NCI-H2171 (cell line): ENCODE data around the gene UBTF.

Source experiments
- DNase-seq: peaks from one replicate; lab custom pipeline; 2025; lab: John Stamatoyannopoulos, UW

The UBTF gene

DNA sequence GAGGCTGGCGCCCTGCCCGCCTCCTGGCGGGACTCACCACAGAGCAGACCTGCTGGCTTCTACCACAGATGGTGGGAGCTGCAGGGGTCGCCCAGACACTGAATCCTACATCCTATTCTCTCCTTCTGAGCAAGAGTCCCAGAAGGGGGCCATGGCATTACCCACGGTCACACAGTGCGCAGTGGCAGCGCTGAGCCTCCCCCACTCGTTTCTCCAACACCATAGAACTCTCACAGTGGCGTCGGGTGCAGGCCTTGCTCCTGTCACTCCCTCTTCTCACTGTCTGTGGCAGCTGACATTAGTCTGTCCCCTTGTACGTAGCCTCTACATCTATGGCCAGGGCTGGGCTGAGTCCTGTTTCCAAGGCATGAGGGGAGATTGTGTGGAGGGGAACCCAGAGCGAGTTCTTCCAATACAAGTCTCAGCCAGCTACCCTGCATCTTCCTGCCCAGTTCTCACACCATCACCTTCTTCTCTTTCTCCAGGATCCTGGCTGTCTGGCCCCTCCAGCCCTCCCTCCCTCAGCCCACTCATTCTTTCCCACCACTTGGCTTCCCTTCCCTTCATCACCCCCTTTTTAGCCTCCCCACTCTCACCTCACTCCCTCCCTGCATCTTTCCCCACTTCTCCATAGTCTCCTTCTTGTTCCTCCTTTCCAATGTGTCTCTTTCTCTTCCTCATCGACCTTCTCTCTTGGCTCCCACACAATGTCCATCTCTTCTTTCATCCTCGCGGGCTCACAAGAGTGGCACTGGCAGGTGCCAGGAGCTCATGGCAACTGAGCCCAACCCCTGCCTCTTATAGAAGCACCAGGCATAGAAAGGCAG lies 5.9 kb downstream of the UBTF start:
- no peak for DNase-seq

DNA sequence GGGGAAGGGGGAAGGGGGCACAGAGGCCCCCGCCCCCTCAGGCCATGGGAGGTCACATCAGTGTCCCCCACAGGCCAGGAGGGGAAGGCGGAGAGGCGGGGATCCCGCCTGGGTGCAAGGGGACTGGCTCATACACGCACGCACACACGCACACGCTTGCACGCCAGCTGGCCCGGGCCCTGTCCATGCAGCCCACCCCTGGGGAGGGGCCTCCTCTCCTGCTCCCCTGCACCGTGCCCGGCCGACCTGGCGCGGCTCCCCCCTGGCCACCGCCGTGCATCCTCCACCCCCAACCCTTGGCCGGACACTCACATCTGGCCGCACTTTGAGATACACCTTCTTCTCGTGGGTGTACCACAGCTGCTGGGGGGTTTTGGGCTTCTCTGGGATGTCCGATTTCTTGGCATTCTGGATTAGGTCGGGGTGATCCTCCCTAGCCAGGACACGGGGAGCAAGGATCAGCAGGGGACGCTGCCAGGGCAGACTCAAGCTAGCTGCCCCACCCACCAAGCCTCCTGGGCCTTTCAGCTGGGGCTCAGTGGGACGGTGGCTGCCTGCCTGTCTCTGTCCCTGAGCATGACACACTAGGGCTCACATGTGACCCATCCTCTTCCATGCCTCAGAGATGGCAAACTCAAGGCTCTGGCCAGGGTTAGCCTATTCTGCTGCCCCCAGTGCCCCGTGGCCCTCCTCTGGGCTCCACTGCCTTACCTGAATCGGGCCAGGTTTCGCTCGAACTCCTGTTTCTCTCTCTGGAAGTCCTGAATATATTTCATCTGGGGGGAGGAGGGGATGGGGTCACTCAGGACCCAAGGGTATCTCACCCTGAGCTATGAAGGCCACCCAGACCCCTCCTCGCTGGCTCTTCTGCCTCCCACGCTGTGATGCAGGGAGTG lies 6.7 kb downstream of the UBTF start:
- DNase-seq = no peak

DNA sequence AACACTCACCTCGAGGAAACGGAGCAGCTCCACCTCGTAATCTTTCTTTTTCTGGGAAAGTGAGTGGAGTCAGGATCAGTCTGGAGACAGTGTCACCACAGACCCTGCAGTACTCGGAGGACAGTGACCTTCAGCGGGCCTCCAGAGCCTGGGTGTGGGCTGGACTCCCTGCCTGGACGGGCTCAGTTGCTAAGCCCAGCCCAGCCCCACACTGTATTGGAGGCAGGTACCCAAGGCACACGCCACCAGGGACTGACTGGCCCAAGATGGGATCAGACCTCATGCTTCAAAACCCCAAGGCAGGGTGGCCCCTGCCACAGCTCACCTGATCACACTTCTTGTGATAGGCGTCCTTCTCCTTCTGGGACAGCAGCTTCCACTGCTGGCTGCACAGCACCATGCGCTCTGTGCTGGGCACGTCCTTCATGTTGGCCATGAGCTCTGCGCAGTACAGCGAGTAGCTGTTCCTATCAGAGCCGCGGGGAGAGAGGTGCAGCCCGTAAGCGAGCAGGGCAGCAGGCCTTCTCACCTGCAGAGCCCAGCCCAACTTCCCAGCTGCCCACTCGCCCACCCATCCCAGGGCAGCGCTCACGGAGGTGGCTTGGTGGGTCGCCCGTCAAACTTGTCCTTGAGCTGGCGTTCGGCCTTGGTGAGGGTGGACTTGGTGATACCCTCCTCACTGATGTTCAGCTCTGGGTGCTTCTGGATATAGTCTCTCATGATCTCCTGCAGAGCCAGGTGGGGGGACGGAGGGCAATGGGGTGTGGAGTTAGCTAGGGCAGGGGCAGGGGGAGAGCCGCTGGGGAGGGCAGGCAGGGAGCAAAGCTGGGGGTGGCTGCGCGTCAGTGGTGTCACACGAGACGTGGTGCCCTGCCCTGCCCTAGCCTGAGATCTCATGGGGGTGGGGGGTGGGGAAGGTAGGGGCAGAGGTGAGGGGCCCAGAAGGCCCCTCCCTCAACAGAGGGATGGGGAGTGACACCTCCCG lies 7.9 kb downstream of the UBTF start:
- DNase-seq = no peak

DNA sequence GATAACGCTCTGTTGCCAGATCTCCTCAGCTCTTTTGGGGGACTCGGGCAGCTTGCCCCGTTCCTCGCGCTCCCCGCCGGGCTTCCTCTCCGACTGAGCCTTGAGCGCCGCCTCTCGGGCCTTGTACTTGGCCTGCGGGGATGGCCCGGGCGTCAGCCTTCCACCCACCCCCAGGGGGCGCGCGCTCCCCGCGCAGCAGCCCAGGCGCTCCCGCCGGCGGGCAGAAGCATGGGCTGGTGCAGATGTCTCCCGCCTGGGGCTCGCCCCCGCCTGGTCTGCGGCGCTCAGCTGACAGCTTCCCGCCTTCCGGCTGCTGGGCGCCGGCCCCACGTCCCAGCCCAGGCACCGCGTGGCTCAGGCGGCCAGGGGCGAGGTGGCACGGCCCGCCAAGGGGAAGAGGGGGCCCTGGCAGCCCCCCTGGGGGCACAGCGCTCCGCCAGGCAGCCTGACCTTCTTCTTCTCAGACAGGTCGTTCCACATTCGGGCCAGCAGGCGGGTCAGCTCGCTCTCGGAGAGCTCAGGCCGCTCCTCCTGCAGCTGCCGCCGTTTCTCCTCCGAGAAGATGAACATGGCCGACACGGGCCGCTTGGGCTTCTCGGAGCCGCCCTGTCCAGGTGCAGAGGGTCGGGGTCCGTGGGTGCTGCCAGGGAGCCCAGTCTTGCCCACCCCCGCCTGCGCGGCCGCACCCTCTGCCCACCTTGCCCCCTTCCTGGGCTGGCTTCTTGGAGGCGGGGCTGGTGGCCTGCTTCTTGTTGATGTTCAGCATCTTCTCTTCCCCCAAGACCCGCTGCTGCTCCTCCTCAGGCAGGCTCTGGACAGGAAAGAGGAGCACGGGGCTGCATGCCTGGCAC lies 8.9 kb downstream of the UBTF start:
- DNase-seq = no peak

DNA sequence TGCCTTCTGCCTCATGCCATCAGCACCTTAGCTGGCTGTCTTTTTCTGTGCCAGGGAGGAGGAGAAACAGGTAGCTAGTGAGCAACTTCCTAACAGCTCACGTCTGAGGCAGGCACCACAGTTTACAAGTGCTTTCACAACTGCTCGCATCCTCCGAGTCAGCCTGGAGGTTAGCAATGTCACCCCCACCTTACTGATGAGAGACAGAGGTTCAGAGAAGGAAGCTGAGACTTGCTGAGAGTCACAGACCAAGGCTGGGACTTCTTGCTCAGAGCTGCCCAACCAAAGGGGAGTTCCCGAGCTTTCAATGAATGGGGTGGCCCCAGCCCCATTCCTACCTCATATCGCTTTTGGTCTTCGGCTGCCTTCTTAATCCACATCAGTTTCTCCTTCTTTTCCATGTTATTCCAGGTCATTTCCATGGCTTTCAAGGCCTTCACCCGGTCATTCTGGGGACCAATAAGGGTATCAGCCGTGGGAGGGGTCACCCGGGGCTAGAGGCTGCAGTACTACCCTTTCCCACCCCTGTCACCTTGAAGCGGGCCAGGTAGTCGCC lies 9.6 kb downstream of the UBTF start:
- no peak for DNase-seq

DNA sequence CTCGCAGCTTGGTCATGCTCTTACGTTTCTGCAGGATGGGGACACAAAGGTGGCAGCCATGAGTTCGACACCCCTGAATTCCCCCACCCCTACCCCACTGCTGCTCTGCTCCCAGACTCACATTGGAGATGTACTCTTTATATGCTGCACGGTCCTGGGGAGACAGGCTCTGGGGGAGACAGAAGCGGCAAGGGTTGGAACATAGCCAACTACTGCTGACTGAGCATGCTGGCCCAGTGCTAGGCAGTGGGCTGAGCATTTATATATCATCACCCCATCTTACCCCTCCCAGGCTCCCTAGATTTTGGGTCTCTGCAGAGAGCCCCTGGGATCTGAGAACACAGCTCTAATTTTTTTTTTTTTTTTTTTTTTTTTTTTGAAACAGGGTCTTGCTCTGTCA lies 11.7 kb downstream of the UBTF start:
- DNase-seq = no peak

DNA sequence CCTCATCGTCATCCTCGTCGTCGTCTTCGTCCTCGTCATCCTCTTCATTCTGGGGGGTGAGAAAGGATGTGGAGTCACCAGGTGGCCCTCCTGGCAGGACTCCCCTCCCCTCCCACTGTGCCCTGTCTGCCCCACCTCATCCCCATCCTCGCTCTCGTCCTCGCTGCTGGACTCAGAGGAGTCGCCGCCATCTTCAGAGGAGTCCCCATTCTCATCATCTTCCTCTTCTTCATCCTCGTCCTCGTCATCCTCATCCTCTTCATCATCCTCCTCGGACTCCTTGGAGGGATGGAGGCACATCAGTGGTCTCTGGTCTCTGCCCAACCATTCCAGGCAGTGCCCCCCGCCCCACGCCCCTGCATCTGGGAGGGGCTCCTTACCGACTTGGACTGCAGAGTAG lies 12.2 kb downstream of the UBTF start:
- DNase-seq = no peak

DNA sequence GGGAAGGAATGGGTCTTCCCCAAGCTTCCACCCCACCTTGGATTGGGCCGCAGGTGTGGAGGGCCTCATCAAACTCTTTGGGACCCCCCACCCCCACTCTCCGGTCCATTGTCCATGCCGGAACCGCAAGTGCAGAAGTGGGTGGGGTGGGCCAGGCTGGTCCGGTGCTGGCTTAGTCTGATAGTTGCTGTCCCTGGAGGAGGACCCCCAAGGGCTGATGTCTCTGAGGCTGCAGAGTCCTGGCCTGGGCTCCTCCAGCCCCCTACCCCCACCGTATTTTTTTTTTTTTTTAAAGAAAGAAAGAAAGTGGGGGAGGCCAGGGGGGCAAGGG lies 12.7 kb downstream of the UBTF start:
- no peak for DNase-seq

DNA sequence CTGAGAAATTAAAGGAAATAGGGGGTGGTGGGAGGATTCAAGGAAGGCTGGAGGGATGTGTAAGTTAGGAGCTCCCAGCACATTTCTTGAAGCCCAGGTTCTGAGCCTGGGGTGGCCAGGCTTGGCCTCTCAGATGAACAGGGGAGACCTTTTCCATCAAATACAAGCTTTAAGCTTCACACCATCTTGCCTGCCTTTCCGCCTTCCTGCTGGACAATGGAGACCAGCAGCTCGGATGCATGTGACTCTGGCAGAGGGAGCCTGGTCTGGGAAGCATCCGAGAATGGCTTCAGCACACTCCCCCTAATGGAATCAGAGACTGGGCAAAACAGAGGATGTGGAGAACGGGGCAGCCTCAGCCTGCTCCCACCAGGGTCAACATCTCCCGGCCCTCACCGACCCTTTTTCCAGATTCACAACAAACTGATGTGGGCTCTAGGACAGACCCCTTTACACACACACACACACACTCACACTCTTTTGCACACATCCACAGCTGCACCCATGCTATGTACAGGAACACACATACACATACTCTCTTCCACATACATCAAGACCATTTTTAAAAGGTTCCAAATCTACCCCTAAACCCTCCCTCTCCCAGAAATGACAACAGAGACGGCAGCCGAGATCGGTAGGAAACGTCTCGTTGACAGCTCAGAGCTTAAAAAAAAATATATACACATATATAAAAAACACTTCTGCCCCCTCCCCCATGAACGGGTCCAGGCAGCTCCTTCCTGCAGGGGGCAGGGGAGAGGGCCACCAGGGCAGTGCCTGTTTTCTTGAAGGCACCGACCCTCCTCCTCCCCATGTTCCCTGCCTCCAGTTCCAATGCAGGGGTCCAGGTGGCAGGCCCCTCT lies 13.3 kb downstream of the UBTF start:
- DNase-seq = no peak

DNA sequence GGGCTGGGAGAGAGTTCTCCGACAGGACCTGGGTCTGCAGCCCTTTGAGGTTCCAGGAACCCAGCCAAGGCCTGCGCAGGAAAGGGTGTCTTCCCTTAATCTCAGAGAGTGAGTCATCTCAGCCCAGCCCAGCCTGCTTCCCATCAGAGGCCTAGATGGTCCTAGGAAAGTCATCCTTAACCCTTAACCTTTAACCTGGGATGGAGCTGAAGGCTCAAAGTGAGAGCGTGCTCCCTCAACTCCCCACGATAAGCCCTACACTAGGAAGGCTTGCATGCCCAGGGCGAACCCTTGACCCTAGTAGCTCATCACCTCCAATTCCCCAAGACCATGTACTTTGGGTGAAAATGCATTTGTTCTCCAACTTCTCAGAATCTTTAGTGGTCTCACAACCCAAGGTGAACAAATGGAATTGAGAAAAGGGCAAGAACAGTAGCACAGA lies 15.0 kb downstream of the UBTF start:
- DNase-seq = no peak

DNA sequence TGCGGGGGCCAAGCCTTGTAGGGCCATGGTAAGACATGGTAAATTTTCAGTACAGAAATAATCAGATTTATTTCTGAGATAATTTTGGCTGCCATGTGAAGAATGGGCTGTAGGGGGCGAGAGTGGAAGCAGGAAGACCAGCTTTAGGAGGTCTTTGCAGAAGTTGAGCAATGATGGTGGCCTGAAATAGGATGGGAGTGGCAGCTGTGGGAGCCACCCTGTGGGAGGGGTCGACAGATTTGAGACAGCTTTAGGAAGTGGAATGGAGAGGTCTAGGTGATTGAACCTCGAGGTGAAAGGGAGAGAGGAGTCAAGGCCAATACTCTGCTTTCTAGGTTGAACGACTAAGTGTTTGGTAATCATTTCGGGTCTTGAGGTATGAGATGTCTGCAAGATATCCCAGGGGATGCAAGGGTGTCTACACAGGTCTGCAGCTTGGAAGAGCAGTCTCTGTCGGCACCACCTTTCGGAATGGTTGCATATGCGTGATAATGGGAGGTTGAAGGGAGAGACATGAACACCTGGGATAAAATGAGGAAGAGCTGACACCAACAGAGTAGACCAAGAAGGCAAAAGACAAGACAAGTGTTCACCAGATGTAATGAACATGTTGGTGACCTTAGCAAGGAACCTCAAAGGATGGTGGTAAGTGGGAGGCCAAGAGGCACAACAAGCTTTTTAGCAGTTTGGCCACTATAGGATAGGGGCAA lies 15.6 kb downstream of the UBTF start:
- DNase-seq = no peak

DNA sequence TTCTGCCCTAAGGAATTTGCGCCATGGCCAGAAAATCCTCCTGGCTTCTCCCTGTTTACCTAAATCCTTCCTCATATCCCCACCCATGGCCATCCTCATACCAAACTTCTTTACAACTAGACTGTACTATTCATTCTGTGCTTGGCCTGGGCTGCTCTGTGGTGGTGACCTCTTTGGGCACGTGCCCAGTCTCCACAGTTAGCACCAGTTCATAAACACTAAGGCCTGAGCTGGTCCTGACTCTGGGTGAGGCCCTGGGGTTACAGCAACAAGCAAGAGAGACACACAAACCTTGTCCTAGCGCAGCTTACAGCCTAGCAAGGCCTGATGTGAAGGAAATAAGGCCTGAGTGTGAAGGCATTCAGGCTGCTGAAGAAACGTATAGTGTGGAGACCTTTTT lies 16.7 kb downstream of the UBTF start:
- no peak for DNase-seq

DNA sequence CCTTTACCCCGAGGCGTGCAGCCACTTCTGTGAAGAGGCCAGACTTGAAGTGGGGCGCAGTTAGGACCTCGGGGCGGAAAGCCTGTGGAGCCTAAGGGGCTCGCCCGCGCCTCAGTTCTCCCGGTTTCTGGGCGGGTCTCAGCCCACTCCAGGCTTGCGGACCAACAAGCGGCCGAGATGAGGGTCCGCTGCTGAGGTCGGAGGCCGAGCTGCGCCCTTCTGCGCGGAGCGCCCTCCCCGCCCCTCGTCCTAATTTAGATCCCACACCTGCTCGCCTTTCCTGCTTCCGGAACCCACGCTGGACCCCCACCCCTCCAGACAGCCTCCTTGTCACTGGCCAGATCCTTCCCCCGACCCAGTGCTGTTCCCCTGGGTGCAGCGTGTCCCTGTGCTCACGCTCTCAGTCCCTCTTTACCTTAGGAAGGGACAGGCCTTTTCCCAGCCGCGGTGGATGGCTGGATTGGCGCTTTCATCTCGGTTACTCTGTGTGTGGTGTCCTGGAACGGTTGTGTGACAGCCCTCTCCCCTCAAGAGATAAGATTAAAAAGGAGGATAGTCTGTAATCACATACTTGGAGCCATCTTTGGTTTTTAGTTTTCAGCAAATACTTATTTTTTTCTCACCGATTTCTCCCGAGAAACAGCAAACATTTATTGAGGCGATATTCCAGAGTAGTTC lies 18.9 kb downstream of the UBTF start:
- DNase-seq = no peak

DNA sequence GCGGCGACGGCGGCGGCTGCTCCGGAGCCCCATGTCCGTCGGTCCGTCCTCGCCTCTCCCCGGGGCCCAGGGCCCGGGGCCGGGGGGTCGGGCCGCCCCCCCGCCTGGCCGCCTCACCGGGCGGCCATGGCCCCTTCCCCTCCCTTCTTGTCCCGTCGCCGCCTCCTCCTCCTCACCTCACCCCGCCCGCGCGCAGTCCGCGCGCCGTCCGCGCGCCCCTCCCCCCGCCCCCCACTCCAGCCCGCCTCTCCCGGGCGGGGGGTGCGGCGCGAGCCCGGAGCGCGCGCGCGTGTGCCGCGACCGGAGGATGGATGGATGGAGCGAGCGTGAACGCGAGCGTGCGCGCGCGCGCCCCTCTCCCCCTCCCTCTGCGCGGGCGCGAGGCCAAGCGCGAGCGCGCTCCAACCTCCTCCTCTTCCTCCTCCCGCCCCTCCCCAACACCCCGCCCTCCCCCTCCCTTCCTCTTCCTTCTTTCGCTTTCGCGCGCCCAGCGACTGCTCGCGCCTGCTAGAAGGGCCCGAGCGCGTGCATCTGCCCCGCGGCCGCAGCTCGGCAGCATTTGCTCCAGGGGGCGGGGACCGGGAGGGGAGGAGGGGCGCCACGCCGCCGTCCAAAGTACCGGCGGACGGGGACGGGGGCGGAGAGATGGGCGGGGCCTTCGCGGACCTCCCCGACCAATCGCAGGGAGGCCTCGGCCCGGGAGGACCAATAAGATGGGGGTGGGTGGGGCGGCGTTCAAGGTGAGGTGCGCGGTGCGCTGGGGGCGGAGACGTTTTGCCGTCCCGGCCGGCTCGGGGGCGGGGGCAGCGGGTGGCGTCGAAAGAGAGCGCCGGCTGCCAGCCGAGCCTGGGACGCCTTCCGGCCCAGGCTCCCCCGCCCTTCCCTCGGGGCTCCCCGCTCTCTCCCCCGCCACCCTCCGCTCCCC lies 19.7 kb downstream of the UBTF start, which contains the start of gene ATXN7L3:
ATXN7L3 (minus strand) TSS at position 332 of the 925 bp plus-strand sequence. CDS start 1,814 bp downstream, outside the sequence.
- DNase-seq = peak; percentile 99

DNA sequence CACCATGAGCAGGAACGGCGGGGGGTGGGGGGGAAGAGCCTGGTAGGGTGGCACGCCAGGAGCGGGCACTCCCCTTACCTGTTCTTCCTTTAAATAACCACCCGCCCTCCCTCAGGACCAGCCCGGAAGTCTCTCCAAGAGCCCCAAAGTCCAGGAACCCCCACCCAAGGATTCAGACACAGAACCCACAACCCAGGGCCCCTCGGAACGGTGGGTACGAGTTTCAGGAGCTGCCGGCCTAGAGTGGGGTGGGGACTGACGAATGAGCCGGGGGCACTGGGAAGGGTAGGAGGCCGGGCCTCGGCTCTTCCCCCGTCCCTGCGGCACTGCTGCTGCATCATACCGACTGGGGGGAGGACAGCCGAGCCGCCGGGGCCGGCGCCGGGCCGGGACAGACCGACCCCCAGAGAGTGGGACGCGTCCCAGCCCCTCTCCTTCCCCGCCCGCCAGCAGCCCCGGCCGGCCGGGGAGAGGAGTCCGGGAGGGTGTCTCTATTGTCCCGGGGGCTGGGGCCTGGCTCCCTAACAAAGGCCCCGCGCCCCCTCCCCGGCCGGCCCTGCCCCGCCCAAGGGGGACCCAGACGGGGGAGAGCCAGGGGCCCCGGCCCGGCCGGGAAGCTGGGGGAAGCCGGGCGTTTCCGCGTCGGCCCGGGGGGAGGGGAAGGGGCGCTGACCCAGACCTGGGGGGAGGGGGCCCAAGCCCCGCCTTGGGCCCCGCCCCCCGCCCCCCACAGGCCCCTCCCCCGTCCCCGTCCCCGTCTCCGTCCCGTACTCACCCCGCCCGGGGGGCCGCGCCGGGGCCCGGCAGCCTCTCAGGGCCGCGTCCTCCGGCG lies 20.5 kb downstream of the UBTF start:
- peak; percentile 36 for DNase-seq

DNA sequence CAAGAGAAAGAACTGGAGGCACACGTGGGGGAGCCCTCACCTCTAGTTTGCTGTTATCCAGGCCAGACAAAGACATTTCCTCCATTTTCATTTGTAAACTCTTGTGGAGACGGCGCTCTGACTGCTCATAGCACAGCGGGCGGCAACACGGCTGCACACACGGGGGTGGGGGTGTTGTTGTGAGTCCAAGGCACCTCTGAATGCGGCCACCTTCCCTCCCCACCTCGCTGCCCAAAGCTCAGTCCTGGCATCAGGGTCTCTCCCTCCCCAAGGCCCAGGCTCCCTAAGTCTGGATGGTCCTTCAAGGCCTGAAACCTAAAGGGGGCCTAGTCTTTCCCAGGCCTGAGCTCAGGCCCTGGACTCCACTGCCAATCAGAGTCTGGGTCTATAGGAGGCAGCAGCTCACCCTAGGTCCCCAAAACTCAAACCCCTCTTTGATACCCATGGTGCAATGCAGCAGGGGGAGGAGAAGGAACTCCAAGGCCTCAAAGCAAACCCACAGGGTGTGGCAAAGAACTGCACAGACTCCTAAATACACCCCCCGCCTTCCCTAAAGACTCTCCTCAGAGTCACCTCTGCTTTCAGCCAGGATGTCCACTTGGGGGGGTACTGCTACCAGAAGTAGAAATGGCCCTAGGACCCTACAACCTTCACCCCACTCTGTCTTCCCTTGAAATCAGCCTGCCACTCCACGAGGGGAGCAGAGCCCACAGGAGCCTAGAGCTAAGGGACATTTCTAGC lies 21.3 kb downstream of the UBTF start:
- DNase-seq = no peak
